AG10803 (cell line): ENCODE data around the gene GGT5.

Experiments used
- DNase-seq: peaks from one replicate; pipeline ENCODE4 v3.0.0; 2010; ENCODE audit warnings: low read depth
- H3K4me3 ChIP-seq: 2 replicates; pipeline ENCODE4 v1.5.1; 2011; ENCODE audit warnings: mild to moderate bottlenecking, low read length, control low read depth
- CTCF ChIP-seq: conservative IDR thresholded peaks from 2 replicates; pipeline ENCODE4 v1.5.1; 2011; ENCODE audit warnings: mild to moderate bottlenecking, low read length, control low read depth, inconsistent platforms

Gene GGT5

DNA sequence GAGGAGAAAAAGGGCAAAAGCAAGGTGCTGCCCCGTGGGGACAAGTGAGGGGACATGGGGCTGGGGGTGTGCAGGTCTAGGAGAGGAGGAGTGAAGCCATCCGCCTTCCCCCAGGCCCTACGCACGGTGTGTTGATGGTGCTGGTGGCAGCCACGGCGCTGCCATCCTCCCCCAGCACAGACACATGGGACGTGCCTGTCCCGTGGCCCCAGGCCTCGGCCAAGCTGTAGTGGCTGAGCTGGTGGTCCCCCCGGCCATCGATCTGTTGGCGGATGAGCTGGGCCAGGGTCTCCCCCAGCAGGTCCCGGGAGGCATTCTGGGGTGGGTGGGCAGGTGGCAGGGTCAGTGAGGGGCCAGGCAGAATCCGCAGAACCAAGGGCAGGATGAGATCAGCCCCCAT, 18.9 kb downstream of the GGT5 start:
- H3K4me3 ChIP-seq = no peak overlapping the region
- TF ChIP-seq CTCF = no peak
- DNase-seq = no peak

DNA sequence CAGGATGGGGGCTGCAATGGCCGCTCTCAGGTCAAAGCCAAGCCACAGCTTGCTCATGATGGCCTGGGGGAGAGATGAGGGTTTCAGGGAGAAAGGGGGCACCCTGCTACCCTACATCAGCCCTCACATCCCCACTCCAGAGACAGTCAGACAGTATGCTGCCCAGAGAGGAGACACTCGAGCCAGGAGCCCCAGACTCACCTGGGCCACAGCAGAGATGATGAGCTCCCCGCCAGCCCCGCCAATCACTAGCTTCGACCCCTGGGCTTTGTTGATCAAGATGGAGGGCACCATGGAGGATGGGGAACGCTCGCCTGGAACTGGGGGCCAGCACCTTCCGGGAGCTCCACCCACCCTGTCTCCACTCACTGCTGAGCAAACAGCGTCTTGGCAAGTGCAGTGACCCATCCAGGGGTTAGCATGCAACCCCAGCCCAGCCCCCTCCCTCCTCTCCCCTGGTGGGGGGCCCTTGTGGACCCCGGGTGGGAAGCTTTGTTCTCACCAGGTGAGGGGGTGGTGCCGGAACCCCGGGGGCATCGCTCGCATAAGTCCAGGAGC, 19.8 kb downstream of the GGT5 start:
- DNase-seq = no peak
- no peak for TF ChIP-seq CTCF
- H3K4me3 ChIP-seq = no peak overlapping the region

DNA sequence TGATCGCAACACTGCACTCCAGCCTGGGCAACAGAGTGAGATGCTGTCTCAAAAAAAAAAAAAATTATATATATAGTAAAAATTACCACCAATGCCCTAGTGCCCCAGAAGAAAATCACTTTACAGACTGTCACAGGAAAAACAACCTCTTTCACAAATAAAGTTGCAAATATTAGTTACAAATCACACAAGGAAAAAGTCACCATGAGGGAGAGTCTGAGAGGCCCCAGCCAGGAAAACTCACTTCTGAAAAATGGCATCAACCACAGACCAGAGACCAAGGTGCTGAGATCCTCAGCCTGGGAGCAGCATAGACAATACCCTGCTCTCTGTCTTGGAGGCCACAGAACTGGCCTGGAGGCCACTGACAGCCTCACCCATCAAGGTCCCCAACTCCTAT, 20.4 kb downstream of the GGT5 start:
- TF ChIP-seq CTCF = no peak

GRCh38 chr22:24219750-24220149, 25.1 kb downstream of the GGT5 start:
- DNase-seq = no peak
- no peak for TF ChIP-seq CTCF
- H3K4me3 ChIP-seq = no peak overlapping the region

More for the DNA sequence above, 20.4 kb downstream of the GGT5 start:
- no peak for DNase-seq
- H3K4me3 ChIP-seq = no peak overlapping the region

DNA sequence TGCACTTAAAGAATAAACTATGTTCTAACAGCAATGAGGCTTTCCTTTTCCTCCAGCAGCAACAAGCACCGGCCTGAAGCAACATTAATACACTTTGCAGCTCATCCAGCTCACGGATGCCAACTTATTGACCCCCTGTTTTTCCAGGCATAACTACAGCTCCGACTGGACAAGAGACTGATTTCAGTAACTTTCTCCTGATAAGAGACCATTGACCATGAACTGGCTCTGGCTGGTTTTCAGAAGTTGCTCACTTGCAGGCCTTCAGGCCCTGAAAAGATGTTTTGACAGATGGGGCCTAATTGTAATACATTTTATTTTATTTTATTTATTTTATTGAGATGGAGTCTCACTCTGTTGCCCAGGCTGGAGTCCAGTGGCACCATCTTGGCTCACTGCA, 27.5 kb downstream of the GGT5 start:
- H3K4me3 ChIP-seq = no peak overlapping the region
- TF ChIP-seq CTCF = no peak
- DNase-seq = no peak

DNA sequence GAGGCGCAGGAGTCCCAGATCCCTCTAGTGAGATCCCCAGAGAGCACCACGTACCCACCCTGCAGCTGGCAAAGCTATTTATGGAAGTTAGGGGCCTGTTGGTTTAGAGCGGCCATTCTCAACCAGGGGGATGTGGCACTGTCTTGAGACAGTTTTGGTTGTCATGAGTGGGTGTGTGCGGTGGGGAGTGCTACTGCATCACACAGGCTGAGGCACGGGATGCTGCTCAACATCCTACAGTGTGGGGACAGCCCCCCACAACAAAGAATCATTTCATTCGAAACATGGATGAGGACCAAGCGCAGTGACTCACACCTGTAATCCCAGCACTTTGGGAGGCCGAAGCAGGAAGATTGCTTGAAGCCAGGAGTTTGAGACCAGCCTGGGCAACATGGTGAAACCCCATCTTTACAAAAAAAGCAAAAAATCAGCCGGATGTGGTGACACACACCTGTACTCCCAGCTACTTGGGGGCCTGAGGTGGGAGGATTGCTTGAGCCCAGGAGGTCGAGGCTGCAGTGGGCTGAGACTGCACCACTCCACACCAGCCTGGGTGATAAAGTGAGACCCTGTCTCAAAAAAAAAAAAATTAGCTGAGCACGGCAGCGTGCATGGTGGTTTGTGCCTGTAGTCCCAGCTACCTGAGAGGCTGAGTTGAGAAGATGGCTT, 28.2 kb downstream of the GGT5 start:
- no peak overlapping the region for H3K4me3 ChIP-seq
- TF ChIP-seq CTCF = no peak
- no peak for DNase-seq
